ENCODE data around the gene ODAPH.
"Not testable (repeated sequence)": the region's sequence is repeated elsewhere in the genome, so short reads cannot be mapped to it uniquely, and the experiment has no call there.

Gene ODAPH

DNA sequence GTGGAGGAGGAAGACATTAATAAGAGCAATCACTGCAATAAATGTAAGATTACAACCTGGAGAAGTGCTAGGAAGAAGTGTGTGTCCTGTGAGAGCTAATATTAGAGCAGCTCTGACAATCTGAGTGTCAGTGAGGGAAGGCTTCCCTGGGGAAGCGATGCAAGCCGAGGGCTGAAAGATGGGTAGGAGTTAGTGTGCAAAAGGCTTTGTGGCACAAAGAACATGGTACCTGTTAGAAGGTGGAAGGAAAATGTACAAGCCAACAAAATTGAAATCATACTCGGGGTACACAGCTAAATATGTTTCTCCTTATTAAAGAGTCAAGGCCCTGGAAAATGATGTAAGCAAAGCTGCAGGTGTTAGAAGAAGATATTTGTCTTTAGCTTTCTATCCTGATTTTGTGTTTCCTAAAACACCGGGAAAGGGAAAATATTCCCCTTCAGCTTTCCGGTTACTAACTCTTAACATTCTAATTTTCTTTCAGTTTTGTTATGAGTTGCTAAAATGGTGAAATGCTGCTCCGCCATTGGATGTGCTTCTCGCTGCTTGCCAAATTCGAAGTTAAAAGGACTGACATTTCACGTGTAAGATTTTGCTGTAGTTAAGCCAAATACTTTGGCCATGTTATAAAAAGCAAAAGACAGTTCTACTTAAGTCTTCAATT lies 40.8 kb upstream of the ODAPH start:
- Histone ChIP-seq H3K4me3 (ENCODE audit: low read length) (peak overlapping the region; percentile 89), H3K9me3 (ENCODE audit: control insufficient read depth, insufficient read depth, low read length) (peaks cover 2% of the 10 kb centered on the region; the same call in 1 of the 2 replicates), H3K36me3 (ENCODE audit: control insufficient read depth, low read length) (peaks cover 46% of the 10 kb centered on the region), H4K20me1 (ENCODE audit: control insufficient read depth, insufficient read depth, low read depth, low read length) (0 out of 2 replicates have a peak, but pooled peaks cover 3% of the 10 kb centered on the region), H3K4me1 (ENCODE audit: control insufficient read depth, low read length) (peaks cover 40% of the 10 kb centered on the region), H3K4me2 (ENCODE audit: low read length) (peak overlapping the region; percentile 96), H3K9me2 (replicated peaks; ENCODE audit: control insufficient read depth, low read length) (no peaks in the 10 kb centered on the region), H3F3A (ENCODE audit: control insufficient read depth, insufficient read depth) (peaks cover 5% of the 10 kb centered on the region), H3K79me2 (ENCODE audit: control insufficient read depth, low read length) (peaks cover 57% of the 10 kb centered on the region), H3K27me3 (ENCODE audit: control insufficient read depth, low read length) (no peaks in the 10 kb centered on the region), H3K27ac (ENCODE audit: low read depth, low read length) (peak overlapping the region; percentile 85)
- TF ChIP-seq EZH2phosphoT487 (IDR thresholded peaks at IDR 0.05; ENCODE audit: borderline replicate concordance, low read length), result no peak
- TF ChIP-seq, protein P1, sequence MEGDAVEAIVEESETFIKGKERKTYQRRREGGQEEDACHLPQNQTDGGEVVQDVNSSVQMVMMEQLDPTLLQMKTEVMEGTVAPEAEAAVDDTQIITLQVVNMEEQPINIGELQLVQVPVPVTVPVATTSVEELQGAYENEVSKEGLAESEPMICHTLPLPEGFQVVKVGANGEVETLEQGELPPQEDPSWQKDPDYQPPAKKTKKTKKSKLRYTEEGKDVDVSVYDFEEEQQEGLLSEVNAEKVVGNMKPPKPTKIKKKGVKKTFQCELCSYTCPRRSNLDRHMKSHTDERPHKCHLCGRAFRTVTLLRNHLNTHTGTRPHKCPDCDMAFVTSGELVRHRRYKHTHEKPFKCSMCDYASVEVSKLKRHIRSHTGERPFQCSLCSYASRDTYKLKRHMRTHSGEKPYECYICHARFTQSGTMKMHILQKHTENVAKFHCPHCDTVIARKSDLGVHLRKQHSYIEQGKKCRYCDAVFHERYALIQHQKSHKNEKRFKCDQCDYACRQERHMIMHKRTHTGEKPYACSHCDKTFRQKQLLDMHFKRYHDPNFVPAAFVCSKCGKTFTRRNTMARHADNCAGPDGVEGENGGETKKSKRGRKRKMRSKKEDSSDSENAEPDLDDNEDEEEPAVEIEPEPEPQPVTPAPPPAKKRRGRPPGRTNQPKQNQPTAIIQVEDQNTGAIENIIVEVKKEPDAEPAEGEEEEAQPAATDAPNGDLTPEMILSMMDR (IDR thresholded peaks at IDR 0.05; ENCODE audit: low read depth, low read length, poor library complexity, severe bottlenecking), result no peak

DNA sequence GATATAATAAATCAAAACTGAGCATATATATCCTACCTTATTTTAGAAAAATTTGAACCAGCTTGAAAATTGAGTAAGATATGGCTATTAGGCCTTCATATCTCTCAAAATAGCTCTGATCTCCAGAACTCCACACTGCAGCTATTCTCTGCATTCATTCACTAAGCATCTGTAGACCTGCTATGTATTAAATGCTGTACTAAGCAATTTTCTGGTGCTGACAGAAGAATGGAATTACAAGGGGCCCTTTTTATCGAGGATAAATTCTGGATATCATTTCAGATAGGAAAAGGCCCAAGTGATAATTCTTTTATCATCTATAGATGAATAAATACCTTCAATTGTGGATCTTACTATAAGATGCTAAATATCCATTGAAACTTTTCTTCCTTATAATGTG lies 39.7 kb upstream of the ODAPH start:
- no peak for TF ChIP-seq EZH2phosphoT487 (IDR thresholded peaks at IDR 0.05; ENCODE audit: borderline replicate concordance, low read length)
- TF ChIP-seq, protein P1 (IDR thresholded peaks at IDR 0.05; ENCODE audit: low read depth, low read length, poor library complexity, severe bottlenecking), result no peak

DNA sequence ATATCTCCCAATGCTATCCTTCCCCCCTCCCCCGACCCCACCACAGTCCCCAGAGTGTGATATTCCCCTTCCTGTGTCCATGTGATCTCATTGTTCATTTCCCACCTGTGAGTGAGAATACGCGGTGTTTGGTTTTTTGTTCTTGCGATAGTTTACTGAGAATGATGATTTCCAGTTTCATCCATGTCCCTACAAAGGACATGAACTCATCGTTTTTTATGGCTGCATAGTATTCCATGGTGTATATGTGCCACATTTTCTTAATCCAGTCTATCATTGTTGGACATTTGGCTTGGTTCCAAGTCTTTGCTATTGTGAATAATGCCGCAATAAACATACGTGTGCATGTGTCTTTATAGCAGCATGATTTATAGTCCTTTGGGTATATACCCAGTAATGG lies 36.4 kb upstream of the ODAPH start:
- not testable (repeated sequence) for H3F3A ChIP-seq (ENCODE audit: control insufficient read depth, insufficient read depth); H3K27ac ChIP-seq (ENCODE audit: low read depth, low read length); H3K4me3 ChIP-seq (ENCODE audit: low read length); H3K27me3 ChIP-seq (ENCODE audit: control insufficient read depth, low read length); H3K9me2 ChIP-seq (replicated peaks; ENCODE audit: control insufficient read depth, low read length); H3K9me3 ChIP-seq (ENCODE audit: control insufficient read depth, insufficient read depth, low read length); H4K20me1 ChIP-seq (ENCODE audit: control insufficient read depth, insufficient read depth, low read depth, low read length); H3K4me2 ChIP-seq (ENCODE audit: low read length)
- Histone ChIP-seq H3K36me3 (ENCODE audit: control insufficient read depth, low read length) (peaks cover 49% of the 10 kb centered on the region), H3K79me2 (ENCODE audit: control insufficient read depth, low read length) (peaks cover 16% of the 10 kb centered on the region), H3K4me1 (ENCODE audit: control insufficient read depth, low read length) (peaks cover 11% of the 10 kb centered on the region)

More for the DNA sequence above, 39.7 kb upstream of the ODAPH start:
- Histone ChIP-seq H3K79me2 (ENCODE audit: control insufficient read depth, low read length) (peaks cover 47% of the 10 kb centered on the region), H3K4me1 (ENCODE audit: control insufficient read depth, low read length) (peaks cover 32% of the 10 kb centered on the region), H3K9me2 (replicated peaks; ENCODE audit: control insufficient read depth, low read length) (no peaks in the 10 kb centered on the region), H3K27me3 (ENCODE audit: control insufficient read depth, low read length) (no peaks in the 10 kb centered on the region), H3F3A (ENCODE audit: control insufficient read depth, insufficient read depth) (peaks cover 5% of the 10 kb centered on the region), H3K36me3 (ENCODE audit: control insufficient read depth, low read length) (peaks cover 41% of the 10 kb centered on the region), H3K4me3 (ENCODE audit: low read length) (peak overlapping the region; percentile 89), H3K4me2 (ENCODE audit: low read length) (peak overlapping the region; percentile 96), H3K9me3 (ENCODE audit: control insufficient read depth, insufficient read depth, low read length) (no peaks in the 10 kb centered on the region), H4K20me1 (ENCODE audit: control insufficient read depth, insufficient read depth, low read depth, low read length) (0 out of 2 replicates have a peak, but pooled peaks cover 3% of the 10 kb centered on the region), H3K27ac (ENCODE audit: low read depth, low read length) (no peak overlapping the region)

- Histone ChIP-seq H3F3A (ENCODE audit: control insufficient read depth, insufficient read depth) (no peaks in the 10 kb centered on the region), H3K4me1 (ENCODE audit: control insufficient read depth, low read length) (no peaks in the 10 kb centered on the region), H3K9me2 (replicated peaks; ENCODE audit: control insufficient read depth, low read length) (no peaks in the 10 kb centered on the region), H3K4me2 (ENCODE audit: low read length) (no peak overlapping the region), H3K27ac (ENCODE audit: low read depth, low read length) (no peak overlapping the region), H3K4me3 (ENCODE audit: low read length) (no peak overlapping the region), H3K36me3 (ENCODE audit: control insufficient read depth, low read length) (peaks cover 59% of the 10 kb centered on the region), H3K27me3 (ENCODE audit: control insufficient read depth, low read length) (no peaks in the 10 kb centered on the region), H3K9me3 (ENCODE audit: control insufficient read depth, insufficient read depth, low read length) (no peaks in the 10 kb centered on the region), H4K20me1 (ENCODE audit: control insufficient read depth, insufficient read depth, low read depth, low read length) (no peaks in the 10 kb centered on the region), H3K79me2 (ENCODE audit: control insufficient read depth, low read length) (no peaks in the 10 kb centered on the region)
- TF ChIP-seq, protein P1 (IDR thresholded peaks at IDR 0.05; ENCODE audit: low read depth, low read length, poor library complexity, severe bottlenecking), result no peak
- TF ChIP-seq EZH2phosphoT487 (IDR thresholded peaks at IDR 0.05; ENCODE audit: borderline replicate concordance, low read length), result no peak
Measured at GRCh38 chr4:75525086-75525485, 30.8 kb upstream of the ODAPH start.

Data from DOHH2 (cell line).